Lung (tissue), 12 donors: ENCODE measurements around the gene EDDM13. TPM values are rescaled to one million over a fixed set of nuclear protein-coding genes. Genes with fewer than 3 reads are reported as not detected.

ENCODE experiments used
- ATAC-seq: fragments of 200-7000 bp; cut with Tn5 transposase; one replicate; pipeline ENCODE4 v1.9.1; 2020; ENCODE audit warnings: moderate number of reproducible peaks; ENCODE audit not compliant: insufficient read depth, low FRiP score
- DNase-seq, 3 donors: peaks; one replicate each; pipeline ENCODE4 v3.0.0-alpha.2; 2013 to 2017
- H3K27ac ChIP-seq, 2 donors: one replicate each; pipeline ENCODE4 v1.5.1; 2013; ENCODE audit warnings: mild to moderate bottlenecking in 2 of 2, moderate library complexity in 2 of 2, control low read depth in 1 of 2, inconsistent platforms in 1 of 2, low read depth in 1 of 2, low read length in 1 of 2
- H3K27me3 ChIP-seq, 3 donors: one replicate each; pipeline ENCODE4 v1.5.1; 2013; ENCODE audit warnings: low read length in 2 of 3; ENCODE audit not compliant: control insufficient read depth in 3 of 3, insufficient read depth in 3 of 3
- H3K36me3 ChIP-seq, 4 donors: one replicate each; pipeline ENCODE4 v1.5.1; 2013; ENCODE audit warnings: low read length in 4 of 4, mild to moderate bottlenecking in 1 of 4, moderate library complexity in 1 of 4; ENCODE audit not compliant: control insufficient read depth in 4 of 4, insufficient read depth in 4 of 4
- H3K4me1 ChIP-seq, 5 donors: one replicate each; pipeline ENCODE4 v1.5.1; 2013; ENCODE audit warnings: low read length in 5 of 5, mild to moderate bottlenecking in 2 of 5, moderate library complexity in 1 of 5; ENCODE audit not compliant: control insufficient read depth in 5 of 5, insufficient read depth in 5 of 5
- H3K4me3 ChIP-seq: one replicate; pipeline ENCODE4 v1.5.1; 2013; ENCODE audit warnings: mild to moderate bottlenecking, control low read depth, moderate library complexity
- H3K9ac ChIP-seq, 2 donors: one replicate each; pipeline ENCODE4 v1.5.1; 2013; ENCODE audit warnings: low read length in 2 of 2, control low read depth in 1 of 2; ENCODE audit not compliant: insufficient read depth in 1 of 2
- H3K9me3 ChIP-seq, 4 donors: one replicate each; pipeline ENCODE4 v1.5.1; 2013; ENCODE audit warnings: low read length in 3 of 4, mild to moderate bottlenecking in 1 of 4, moderate library complexity in 1 of 4; ENCODE audit not compliant: control insufficient read depth in 4 of 4, insufficient read depth in 3 of 4
- WGBS, 2 donors: extraction: QIAGEN DNeasy Blood & Tissue Kit; methylation state at CpG; one replicate each; pipeline ENCODE4 v1.1.7; 2013; 5-methylcytosine and 5-hydroxymethylcytosine counted together
- polyA plus RNA-seq, 2 donors: library from polyadenylated mRNA; stranded (reverse); fragments of 200-250 nt; gene quantifications; one replicate each; pipeline ENCODE4 v1.2.1, GENCODE V29; 2013
- total RNA-seq, 2 donors: library from RNA; depleted of rRNA in 1 of 2; stranded (reverse); fragments of >200 nt in 1 of 2; gene quantifications; one replicate each; pipeline ENCODE4 v1.2.1, GENCODE V29; 2014 to 2021
- TF ChIP-seq, protein P1 (sequence below): IDR thresholded peaks from 2 replicates; pipeline ENCODE4 v1.5.1; 2012; ENCODE audit warnings: mild to moderate bottlenecking; ENCODE audit errors: control extremely low read depth, extremely low read depth
- donor health status: control.
- donor health status: control.
- donor health status: Bipolar disorder and iron deficiency.
- donor health status: healthy.
- donor health status: DM: yes; HTN: yes; CAD: no.

The EDDM13 gene
- total and polyA plus RNA-seq, 4 donors = 1.1 to 3.0 (median 1.3) TPM; not detected in 1

DNA sequence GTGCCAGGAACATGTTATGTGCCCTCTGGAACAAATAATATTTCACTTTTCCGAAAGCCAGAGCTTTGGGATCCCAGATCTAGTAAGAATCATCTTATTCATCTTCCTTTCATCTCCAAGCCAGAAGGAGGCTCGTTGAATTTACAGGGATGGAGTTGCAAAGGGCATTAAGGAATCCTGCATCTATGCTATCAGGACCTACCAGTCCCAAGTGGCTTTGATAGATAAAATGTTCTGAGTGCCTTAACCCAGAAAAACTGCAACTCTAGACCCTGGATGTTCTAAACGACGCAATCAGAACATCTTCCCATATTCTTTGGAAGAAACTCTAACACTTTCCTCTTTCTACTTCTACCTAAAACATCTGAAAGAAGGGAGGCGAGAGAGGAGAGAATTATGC is 9.2 kb upstream of the EDDM13 start:
- ATAC-seq (no peak), DNase-seq (no peak)
- WGBS, 2 donors = 73 to 85% methylated on average over 5 of the region's 5 CpGs
- H3K4me3 ChIP-seq = no peak overlapping the region
- H3K36me3 ChIP-seq = peaks cover 0 to 4% (median 1%) of the 10 kb centered on the region in 4 donors
- TF ChIP-seq, protein P1, sequence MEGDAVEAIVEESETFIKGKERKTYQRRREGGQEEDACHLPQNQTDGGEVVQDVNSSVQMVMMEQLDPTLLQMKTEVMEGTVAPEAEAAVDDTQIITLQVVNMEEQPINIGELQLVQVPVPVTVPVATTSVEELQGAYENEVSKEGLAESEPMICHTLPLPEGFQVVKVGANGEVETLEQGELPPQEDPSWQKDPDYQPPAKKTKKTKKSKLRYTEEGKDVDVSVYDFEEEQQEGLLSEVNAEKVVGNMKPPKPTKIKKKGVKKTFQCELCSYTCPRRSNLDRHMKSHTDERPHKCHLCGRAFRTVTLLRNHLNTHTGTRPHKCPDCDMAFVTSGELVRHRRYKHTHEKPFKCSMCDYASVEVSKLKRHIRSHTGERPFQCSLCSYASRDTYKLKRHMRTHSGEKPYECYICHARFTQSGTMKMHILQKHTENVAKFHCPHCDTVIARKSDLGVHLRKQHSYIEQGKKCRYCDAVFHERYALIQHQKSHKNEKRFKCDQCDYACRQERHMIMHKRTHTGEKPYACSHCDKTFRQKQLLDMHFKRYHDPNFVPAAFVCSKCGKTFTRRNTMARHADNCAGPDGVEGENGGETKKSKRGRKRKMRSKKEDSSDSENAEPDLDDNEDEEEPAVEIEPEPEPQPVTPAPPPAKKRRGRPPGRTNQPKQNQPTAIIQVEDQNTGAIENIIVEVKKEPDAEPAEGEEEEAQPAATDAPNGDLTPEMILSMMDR = no peak
- no peak overlapping the region for H3K27ac ChIP-seq
- no peaks in the 10 kb centered on the region for H3K9me3 ChIP-seq
- H3K9ac ChIP-seq = no peak overlapping the region
- peaks cover 0 to 7% (median 2%) of the 10 kb centered on the region in 5 donors for H3K4me1 ChIP-seq
- no peaks in the 10 kb centered on the region for H3K27me3 ChIP-seq

DNA sequence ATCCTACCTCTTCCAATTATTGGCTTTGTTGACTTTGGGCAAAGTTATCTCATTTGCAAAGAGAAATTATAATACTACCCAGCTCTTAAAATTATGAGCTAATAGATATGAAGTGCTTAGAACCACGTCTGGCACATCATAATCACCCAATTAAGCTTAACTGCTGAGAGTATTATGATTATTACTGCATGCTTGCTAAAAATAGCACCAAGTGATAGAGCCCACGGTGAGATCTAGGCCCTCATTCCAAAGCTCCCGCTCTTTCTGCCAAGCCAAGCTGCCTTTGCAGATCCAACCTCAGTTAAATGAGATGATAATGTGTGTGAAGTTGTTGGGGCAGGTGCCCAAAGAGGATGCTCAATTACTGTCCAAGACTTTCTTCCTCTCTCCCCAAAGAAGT is 6.5 kb upstream of the EDDM13 start:
- Histone ChIP-seq H3K27ac (no peak overlapping the region), H3K4me3 (no peak overlapping the region), H3K27me3 (no peaks in the 10 kb centered on the region), H3K9me3 (no peaks in the 10 kb centered on the region), H3K4me1 (peaks cover 2 to 11% (median 4%) of the 10 kb centered on the region in 5 donors), H3K36me3 (peaks cover 0 to 8% (median 1%) of the 10 kb centered on the region in 4 donors), H3K9ac (no peak overlapping the region)
- 71 to 76% methylated on average over 3 of the region's 3 CpGs for WGBS, 2 donors
- DNase-seq (peak in 2 of 3 donors; percentile 39 to 44), ATAC-seq (no peak)
- TF ChIP-seq, protein P1 = no peak

DNA sequence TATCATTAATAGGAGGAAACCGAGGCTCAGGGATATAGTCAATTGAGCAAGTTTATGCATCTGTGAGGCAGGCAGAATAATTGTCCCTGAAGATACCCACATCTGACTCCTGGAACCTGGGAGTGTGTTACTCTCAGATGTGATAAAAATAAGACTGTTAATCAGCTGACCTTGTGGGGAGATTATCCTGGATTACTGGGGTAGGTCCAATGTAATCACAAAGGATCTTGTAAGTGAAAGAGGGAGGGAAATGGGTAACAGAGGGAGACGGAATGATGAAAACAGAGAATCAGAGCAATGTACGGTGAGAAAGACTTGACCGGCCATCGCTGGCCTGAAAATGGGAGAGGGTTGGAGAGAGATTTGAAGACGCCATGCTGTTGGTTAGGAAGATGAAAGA is 3.2 kb upstream of the EDDM13 start:
- DNase-seq (no peak), ATAC-seq (no peak)
- H3K27ac ChIP-seq = no peak overlapping the region
- TF ChIP-seq, protein P1 = no peak
- H3K4me3 ChIP-seq = no peak overlapping the region
- 80 to 87% methylated on average over 6 of the region's 6 CpGs for WGBS, 2 donors
- no peaks in the 10 kb centered on the region for H3K9me3 ChIP-seq
- H3K27me3 ChIP-seq = no peaks in the 10 kb centered on the region
- H3K9ac ChIP-seq = no peak overlapping the region
- peaks cover 0 to 29% (median 7%) of the 10 kb centered on the region in 5 donors for H3K4me1 ChIP-seq
- peaks cover 0 to 4% (median 0%) of the 10 kb centered on the region in 4 donors for H3K36me3 ChIP-seq

DNA sequence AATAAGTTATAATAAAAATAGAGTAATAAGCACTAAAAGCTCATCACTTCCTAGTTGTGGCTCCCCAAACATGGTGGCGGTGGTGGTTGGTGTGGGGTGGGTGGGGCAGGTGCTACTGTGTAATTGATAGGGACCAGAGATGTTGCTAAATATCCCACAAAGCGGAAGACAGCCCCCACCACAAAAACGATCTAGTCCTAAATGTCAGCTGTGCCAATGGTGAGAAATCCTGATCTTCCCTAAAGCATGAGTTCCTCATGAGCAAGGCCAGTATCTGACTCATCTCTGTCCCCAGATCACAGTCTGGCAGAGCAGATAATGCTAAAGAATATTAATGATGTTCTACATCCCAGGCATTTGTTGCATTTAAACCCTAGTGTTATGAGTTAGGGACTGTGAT is 1.9 kb upstream of the EDDM13 start:
- no peak for ATAC-seq

More for the DNA sequence above, 1.9 kb upstream of the EDDM13 start:
- peaks cover 0 to 29% (median 5%) of the 10 kb centered on the region in 5 donors for H3K4me1 ChIP-seq
- H3K4me3 ChIP-seq = no peak overlapping the region
- H3K9me3 ChIP-seq = no peaks in the 10 kb centered on the region
- WGBS, 2 donors = 25 to 67% methylated on average over 3 of the region's 3 CpGs
- H3K27ac ChIP-seq = no peak overlapping the region
- peaks cover 0 to 4% (median 0%) of the 10 kb centered on the region in 4 donors for H3K36me3 ChIP-seq
- DNase-seq = peak in 1 of 3 donors; percentile 39
- TF ChIP-seq, protein P1 = no peak
- H3K27me3 ChIP-seq = no peaks in the 10 kb centered on the region
- no peak overlapping the region for H3K9ac ChIP-seq
